GM18909 (cell line): ENCODE results near the gene OVOL1.
"Not testable (repeated sequence)": the region's sequence is repeated elsewhere in the genome, so short reads cannot be mapped to it uniquely, and the experiment has no call there.

ENCODE experiments used
- ATAC-seq: cut with Tn5 transposase; IDR thresholded peaks from one replicate; pipeline ENCODE4 v1.9.1; 2021; ENCODE audit warnings: mild to moderate bottlenecking; ENCODE audit not compliant: unreplicated experiment, poor library complexity

Gene OVOL1

DNA sequence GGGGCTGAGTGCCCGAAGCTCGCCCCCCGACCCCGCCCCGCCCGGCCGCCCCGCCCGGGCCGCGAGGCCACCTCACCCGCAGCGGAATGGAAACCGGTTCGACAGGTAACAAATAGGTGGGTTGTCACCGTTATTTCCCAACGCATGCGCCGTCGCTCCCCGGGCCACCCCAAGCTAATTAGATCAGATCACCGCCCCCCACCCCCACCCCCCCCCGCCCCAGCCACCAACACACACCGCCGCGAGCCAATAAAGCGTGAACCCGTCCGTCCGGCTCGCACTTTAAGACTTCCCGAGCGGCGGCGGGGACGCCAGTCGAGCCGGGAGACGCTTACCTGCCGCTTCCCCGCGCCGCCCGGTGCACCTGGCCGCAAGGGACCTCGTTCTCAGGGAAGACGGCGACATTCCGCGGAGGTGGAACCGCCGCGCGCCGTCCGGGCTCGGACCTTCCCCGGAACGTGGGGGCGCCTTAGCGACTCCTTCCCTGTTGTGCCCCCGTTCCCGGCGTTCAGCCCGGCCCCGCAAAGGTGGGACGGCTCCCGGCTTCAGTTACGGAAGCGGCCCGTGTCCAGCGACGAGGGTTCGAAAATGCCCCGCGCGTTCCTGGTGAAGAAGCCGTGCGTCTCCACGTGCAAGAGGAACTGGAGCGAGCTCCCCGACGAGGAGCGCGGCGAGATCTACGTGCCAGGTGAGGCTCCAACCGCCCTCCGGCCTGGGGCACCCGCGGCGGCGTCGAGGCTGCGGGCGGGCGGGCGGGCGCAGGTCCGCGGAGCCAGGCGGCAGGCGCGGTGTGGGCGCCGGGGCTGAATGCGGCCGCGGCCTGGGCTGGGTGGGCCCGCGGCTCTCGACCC, at the start of gene OVOL1:
Gene OVOL1, plus strand, starts transcription at position 278 of the 851 bp plus-strand sequence. Its CDS starts 311 bp downstream, at position 589.
- ATAC-seq, result no peak

DNA sequence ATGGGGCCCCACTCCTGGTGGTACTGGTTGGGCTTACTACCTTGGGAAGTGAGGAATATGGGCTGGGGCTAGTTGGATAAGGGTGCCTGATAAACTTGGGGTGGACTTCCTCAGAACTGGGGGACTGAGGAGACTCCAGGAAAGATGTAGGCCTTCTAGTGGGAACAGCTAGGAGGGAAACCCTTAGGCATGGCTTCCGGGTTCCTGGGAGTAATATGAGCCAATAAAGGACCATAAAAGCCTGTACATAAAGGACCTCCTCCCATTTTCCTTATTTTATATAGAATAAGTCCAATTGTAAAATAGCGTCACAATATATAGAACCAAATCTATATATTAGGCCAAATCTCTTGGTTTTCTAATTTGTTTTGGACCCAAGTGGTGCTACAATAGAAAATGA, 47.8 kb upstream of the OVOL1 start:
- ATAC-seq, result no peak

DNA sequence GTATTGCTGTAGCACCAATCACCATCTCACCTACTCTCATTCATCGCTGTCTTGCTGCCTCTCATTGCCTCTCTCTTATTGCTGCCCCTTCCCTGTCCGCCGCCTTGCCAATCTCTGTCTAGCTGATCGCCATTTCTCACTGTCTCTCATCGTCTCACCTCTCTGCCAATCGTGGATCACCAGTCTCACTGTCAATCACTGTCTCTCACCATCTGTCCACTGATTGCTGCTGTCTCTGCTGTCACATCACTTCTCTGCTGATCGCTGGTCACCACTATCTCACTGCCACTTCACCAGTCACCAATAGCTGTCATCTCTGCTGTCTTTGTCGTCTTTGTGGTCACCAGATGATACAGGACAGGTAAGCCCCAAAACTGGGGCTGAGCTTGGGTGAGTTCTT, 45.7 kb upstream of the OVOL1 start:
- ATAC-seq, result no peak

DNA sequence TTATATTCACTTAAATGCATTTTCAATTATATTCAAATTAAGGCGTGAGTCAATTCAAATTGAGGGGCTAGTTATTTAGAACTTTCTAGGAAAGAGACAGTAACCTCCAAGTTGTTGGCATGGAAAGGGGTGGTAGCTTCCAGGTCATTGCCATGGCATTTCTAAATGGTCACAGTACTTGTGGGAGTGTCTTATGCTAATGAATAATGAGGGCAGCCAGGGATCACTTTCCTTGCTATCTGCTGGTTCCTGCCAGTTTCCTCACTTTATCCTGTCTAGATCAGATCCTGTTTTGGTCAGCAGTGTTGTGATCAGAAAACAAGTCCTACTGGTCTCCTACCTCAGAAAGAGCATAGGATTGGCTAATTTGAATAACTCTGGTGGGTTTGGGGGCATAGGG, 44.5 kb upstream of the OVOL1 start:
- no peak for ATAC-seq

DNA sequence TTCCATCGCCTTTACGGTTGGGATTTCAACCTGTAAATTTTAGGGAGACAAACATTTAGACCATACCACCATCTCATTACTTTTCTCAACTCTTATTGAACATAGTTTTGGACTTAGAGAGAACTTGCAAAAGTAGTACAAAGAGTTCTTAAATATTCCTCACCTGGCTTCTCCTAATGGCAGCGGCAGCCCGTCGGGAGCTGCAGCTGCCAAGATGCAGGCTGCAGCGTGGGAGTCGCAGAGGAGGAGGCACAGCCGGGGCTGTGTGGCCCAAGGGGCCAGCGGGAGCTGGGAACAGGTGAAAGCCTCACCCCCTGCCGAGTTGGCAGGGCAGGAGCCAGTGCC, 43.2 kb upstream of the OVOL1 start:
- no peak for ATAC-seq

DNA sequence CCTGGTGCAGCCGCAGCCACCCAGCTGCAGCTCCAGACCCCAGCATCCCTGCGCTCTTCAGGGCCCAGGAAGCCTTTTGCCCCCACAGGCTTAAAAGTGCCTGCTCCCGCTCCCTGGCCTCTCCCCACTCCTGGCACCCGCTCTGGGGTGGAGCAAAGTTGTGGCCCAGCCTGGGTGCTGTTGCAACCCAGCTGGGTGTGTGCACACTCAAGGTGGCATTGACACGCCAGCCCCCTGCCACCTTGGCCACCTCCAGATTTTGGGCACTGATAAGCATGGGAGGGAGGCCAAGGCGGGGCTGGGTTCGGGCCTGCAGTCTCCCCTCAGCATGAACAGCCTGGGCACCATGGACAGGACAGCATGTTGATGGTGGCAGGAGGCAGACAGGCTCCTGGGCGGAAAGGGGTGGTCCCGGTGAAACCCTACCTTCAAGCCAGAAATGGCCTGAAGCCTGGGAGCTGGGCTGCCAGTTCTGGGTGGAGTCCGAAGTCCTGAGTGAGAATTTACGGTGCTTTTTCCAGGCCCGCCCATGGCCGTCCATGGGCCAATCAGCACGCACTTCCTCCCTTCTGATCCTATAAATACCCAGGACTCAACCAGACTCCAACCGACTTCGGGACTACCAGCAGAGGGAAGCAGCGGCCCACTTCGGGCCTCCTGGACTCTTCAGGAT, 42.7 kb upstream of the OVOL1 start:
- ATAC-seq, result no peak

DNA sequence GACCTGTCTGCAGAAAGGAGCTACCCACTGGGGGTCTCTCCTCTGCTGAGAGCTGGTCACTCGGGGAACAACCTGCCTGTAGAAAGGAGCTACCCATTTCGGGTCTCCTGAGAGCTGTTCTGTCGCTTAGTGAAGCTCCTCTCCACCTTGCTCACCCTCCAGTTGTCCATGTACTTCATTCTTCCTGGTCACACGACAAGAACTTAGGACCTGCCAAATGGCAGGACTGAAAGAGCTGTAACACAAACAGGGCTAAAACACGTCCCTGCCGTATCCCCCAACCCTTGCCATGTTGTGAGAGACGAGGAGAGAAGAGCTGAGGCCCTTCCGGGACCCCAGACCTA, 42.2 kb upstream of the OVOL1 start:
- ATAC-seq, result no peak

DNA sequence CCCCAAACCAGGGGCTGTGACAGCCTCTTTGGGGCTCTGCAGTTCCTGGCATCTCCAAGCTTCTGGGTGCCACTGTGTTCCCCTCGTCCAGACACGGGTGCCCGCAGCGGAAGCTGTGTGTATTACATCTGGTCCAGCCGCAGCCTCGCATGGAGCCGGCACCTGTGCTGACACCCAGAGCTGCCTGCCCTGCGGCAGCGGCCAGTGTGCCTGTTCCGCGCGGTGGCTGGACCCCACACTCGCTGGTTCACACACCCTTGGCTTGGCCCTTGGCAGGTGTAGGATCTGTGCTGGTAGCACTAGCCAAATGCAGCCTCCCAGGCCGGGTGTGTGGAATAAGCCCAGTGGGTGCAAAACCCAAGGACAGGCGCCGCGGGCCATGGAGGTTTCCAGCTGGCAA, 41.8 kb upstream of the OVOL1 start:
- no peak for ATAC-seq

DNA sequence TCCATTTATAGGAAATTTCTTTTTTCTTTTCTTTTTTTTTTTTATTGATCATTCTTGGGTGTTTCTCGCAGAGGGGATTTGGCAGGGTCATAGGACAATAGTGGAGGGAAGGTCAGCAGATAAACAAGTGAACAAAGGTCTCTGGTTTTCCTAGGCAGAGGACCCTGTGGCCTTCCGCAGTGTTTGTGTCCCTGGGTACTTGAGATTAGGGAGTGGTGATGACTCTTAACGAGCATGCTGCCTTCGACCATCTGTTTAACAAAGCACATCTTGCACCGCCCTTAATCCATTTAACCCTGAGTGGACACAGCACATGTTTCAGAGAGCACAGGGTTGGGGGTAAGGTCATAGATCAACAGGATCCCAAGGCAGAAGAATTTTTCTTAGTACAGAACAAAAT, 24.7 kb upstream of the OVOL1 start:
- not testable (repeated sequence) for ATAC-seq

DNA sequence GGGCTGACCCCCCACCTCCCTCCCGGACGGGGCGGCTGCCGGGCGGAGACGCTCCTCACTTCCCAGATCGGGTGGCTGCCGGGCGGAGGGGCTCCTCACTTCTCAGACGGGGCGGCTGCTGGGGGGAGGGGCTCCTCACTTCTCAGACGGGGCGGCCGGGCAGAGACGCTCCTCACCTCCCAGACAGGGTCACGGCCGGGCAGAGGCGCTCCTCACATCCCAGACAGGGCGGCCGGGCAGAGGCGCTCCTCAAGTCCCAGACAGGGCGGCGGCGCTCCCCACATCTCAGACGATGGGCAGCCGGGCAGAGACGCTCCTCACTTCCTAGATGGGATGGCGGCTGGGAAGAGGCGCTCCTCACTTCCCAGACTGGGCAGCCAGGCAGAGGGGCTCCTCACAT, 24.0 kb upstream of the OVOL1 start:
- not testable (repeated sequence) for ATAC-seq

DNA sequence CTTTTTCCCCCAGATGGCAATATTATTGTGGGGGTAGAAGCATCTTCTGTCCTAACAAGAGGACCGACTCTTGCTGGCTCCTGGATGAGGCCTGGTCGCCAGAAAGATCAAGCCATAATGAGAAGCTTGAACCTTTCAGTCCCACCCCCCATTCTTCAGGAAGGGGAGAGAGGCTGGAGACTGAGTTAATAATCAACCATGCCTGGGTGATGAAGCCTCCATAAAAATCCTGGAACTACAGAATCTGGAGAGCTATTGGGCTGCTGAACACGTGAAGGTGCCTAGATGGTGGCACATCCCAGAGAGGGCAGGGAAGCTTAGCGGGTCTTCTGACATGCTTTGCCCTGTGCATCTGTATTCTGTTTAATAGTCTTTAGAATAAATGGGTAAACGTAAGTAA, 22.4 kb upstream of the OVOL1 start:
- ATAC-seq, result no peak

DNA sequence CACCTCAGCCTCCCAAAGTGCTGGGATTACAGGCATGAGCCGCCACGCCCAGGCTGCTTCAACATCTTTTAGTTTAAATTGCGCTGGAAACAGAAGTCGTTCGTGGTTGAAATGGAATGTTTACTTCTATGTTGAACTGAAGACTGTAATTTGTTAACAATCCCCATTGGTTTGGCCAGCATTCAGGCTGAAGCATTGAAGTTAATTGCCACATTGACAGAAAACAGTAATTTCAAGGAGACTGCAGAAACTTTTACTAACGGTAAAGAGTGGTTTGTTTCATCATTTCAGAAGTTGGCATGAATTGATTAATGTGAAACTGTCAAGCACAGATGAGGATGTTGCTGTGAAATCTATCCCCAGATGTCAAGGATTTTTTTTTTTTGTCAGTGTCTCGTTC, 20.3 kb upstream of the OVOL1 start:
- no peak for ATAC-seq

DNA sequence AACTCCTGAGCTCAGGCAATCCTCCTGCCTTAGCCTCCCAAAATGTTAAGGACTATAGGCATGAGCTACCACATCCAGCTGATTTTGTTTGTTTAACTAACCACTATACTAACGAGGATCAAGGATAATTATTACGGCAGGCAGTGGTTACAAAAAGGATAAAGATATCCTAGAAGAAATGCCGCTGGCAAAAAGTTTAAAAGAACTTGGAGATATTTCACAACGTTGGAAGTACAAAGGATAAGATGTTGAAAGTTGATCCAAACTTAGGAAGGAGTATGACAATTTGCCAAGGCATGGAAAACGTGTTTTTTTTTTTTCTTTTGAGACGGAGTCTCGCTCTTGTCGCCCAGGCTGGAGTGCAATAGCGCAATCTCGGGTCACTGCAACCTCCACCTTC, 19.5 kb upstream of the OVOL1 start:
- ATAC-seq, result no peak

DNA sequence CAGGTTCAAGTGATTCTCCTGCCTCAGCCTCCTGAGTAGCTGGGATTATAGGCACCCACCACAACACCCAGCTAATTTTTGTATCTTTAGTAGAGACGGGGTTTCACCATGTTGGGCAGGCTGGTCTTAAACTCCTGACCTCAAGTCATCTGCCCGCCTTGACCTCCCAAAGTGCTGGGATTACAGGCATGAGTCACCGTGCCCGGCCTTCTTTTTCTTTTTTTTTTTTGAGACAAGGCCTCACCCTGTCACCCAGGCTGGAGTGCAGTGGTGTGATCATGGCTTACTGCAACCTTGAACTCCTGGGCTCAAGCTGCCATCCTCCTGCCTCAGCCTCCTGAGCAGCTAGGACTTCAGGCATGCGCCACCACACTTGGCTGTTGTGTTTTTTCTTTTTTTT, 19.1 kb upstream of the OVOL1 start:
- ATAC-seq, result not testable (repeated sequence)

DNA sequence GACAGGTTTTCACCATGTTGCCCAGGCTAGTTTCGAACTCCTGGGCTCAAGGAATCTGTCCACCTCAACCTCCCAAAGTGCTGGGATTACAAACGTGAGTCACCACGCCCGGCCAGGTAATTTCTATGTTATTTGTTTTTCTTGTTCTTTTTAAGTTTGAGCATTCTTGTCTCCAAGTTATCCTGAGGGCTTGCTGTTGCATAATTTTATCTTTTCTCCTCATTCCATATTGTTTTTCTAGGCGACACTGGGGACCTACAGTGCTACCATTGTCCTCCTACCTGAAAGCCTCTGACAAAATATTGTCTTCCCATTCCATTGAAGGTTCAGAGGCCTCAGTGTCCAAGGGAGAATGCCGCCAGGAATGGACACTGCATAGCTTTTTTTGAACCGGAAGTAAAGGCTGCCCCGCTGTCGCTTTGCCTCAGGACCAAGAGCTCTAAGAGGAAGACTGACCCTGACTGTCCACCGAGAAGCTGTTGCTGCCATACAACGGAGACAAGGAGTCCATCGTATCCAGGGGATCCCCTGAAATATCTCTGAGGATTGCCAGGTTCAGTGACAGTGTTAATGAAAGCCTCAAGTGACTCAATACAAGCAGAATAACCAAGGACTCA, 15.8 kb upstream of the OVOL1 start:
- ATAC-seq, result no peak

DNA sequence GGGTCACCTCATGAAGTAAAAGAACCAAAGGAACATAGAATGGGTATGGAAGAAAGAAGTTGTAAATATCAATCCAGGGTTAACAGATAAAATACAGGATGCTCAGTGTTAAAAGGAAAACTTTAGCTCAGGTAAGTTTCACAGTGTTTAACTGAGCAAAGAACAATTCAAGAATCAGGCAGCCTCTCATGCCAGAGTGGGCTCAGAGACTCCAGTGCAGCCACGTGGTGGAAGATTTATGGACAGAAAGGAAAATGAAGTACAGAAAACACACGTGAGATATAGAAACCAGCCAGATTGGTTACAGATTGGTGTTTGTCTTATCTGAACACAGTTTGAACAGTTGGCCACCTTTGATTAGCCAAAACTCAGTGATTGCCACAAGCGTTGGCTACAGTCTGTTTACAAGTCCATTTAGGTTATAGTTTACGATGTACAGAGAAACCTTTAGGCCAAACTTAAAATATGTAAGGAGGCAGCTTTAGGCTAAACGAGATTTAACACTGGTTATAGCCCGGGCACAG, 15.2 kb upstream of the OVOL1 start:
- ATAC-seq, result no peak

DNA sequence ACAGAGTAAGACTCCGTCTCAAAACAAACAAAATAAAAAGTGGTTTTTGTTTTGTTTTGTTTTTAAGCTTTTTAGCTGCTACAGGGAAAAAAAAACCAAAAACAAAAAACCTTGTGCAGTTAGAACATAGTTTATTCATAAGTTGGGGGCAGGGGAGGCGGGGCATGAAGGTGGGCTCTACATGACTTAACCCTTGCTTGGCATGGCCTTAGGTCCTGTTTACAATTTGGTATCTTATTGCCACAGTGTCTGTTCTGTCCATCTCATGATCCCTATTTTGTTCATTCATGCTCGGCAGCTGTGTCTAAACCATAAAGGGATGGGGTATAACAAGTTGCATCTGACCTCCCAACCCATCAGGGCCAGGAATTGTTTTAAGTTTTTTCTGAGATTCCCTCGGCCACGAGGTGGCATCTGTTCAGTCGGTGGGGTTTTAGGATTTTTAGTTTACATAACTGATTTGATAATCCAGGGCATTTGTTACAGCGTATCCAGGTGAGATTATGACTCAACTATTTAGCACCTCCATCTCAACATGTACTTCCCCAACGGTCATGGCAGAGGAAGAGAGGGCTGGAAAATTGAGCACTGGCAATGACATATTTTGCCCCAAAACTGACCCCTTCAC, 13.0 kb upstream of the OVOL1 start:
- no peak for ATAC-seq

DNA sequence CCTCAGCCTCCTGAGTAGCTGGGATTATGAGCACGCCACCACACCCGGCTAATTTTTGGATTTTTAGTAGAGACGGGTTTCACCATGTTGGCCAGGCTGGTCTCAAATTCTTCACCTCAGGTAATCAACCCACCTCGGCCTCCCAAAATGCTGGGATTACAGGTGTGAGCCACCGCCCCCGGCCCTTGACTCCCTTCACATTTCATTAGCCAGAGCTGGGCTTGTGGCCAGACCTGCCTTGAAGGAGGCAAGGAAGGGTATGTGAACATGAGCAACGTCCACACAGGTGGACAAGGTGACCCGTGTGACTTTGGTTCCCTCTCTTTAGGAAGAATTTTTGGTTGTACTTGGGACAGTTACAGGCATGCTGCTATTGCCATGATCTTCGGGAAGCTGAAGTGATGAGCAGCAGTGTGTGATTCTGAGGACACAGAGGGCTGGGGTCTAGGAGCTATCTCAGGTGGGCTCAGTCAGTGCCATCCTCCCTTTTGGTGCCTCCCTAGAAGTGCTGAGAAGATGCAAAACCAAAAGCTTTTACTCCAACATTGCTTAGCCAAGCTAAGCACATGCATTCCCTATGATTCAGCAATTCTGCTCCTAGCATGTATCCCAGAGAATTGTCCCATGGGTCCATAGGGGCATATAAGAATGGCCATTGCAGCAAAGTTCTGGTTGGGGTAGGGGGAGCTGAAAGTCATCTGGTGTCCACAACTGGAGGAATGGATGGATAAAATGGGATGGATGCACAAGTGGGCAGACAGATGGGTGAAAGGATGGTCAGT, 12.1 kb upstream of the OVOL1 start:
- ATAC-seq, result no peak

DNA sequence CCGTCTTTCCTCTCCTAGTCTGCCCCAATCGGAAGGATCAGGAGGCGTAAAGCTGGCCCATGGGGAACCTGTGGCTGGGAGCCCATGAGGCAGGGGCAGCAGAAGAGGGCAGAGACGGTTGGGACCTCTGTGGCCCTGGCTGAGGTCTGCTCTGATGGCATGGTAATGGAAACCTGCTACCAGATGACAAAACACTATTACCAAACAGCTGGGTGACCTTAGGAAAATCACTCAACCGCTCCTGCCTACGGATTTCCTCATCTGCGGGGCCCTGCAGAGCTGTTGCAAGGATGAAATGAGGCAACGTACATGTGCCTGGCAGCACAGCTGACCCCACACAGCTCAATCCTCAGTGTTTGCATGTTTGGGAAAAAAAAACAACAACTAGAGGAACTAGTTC, 10.7 kb upstream of the OVOL1 start:
- no peak for ATAC-seq

DNA sequence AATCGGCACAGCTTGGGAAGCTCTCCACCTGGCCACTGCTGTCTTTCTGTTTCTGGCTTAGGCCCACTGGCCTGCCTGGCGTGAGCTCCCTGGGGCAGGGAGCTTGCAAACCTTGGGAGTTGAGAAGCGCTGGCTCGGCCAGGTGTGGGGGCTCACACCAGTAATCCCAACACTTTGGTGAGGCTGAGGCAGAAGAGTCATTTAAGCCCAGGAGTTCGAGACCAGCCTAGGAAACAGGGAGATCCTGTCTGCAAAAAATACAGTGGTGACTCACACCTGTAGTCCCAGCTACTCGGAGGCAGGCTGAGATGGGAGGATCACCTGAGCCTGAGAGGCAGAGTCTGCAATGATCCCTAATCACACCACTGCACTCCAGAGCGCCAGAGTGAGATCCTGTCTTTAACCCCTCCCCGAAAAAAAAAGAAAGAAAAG, 10.1 kb upstream of the OVOL1 start:
- ATAC-seq, result no peak
